Coronary artery (tissue), 2 donors: ENCODE results near the gene OR6K3.
"Not testable (repeated sequence)": the region's sequence is repeated elsewhere in the genome, so short reads cannot be mapped to it uniquely, and the experiment has no call there.

Experiments used
- DNase-seq: peaks from one replicate; pipeline ENCODE4 v3.0.0-alpha.2; 2017; ENCODE audit warnings: low spot score
- H3K27ac ChIP-seq, 2 donors: fragments of 200-600 bp; sonication (generic); one replicate each; pipeline ENCODE4 v1.5.1; 2016 to 2019
- H3K4me3 ChIP-seq: fragments of 200-600 bp; sonication (generic); 2 replicates; pipeline ENCODE4 v1.5.1; 2016; ENCODE audit warnings: mild to moderate bottlenecking, moderate library complexity
- CTCF ChIP-seq: fragments of 200-600 bp; sonication (generic); IDR thresholded peaks from one replicate; pipeline ENCODE4 v1.5.1; 2019; ENCODE audit warnings: antibody characterized with exemption

OR6K3 gene

GRCh38 chr1:158689110-158689509 lies 31.4 kb downstream of the OR6K3 start:
- Histone ChIP-seq H3K4me3 (no peak overlapping the region), H3K27ac (no peak overlapping the region)
- no peak for TF ChIP-seq CTCF
- DNase-seq = no peak

GRCh38 chr1:158688343-158688742 lies 32.2 kb downstream of the OR6K3 start:
- H3K27ac ChIP-seq, H3K4me3 ChIP-seq, DNase-seq: not testable (repeated sequence)

GRCh38 chr1:158687037-158687436 lies 33.5 kb downstream of the OR6K3 start:
- no peak for DNase-seq
- H3K27ac ChIP-seq = no peak overlapping the region
- no peak for TF ChIP-seq CTCF
- H3K4me3 ChIP-seq = no peak overlapping the region

- H3K27ac ChIP-seq = no peak within 1 kb of the TSS
- TF ChIP-seq CTCF = no peak
- DNase-seq = no peak
- no peak within 1 kb of the TSS for H3K4me3 ChIP-seq
These were observed 34.2 kb downstream of the OR6K3 start, which contains the start of gene SPTA1 for GRCh38 chr1:158686111-158687009. SPTA1 (minus strand) TSS chr1:158686715; CDS start chr1:158686517, 198 bp downstream.

GRCh38 chr1:158685085-158685484 lies 35.4 kb downstream of the OR6K3 start:
- H3K27ac ChIP-seq = no peak overlapping the region
- no peak overlapping the region for H3K4me3 ChIP-seq
- DNase-seq = no peak
- TF ChIP-seq CTCF = no peak

GRCh38 chr1:158681606-158682005 lies 38.9 kb downstream of the OR6K3 start:
- Histone ChIP-seq H3K27ac (no peak overlapping the region), H3K4me3 (no peak overlapping the region)
- no peak for TF ChIP-seq CTCF
- DNase-seq = no peak

- no peak for TF ChIP-seq CTCF
- no peak overlapping the region for H3K27ac ChIP-seq
- no peak for DNase-seq
- H3K4me3 ChIP-seq = no peak overlapping the region
These were observed 41.2 kb downstream of the OR6K3 start for GRCh38 chr1:158679289-158679688.
